ENCODE data around the gene NRAP.

DNA sequence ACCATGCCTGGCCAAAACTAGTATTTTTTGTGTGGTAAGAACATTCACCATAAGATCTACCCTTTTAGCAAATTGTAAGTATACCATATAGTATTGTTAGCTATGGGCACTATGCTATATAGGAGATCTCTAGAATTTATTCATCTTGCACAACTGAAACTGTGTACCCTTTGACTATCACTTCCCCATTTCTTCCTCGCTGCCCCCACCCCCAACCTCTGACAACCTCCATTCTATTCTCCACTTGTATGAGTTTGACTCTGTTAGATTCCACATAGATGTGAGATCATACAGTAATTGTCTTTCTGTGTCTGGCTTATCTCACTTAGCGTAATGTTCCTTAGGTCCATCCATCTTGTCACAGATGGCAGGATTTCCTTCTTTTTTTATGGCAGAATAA, 19.5 kb upstream of the NRAP start:
- TF ChIP-seq, protein P1, sequence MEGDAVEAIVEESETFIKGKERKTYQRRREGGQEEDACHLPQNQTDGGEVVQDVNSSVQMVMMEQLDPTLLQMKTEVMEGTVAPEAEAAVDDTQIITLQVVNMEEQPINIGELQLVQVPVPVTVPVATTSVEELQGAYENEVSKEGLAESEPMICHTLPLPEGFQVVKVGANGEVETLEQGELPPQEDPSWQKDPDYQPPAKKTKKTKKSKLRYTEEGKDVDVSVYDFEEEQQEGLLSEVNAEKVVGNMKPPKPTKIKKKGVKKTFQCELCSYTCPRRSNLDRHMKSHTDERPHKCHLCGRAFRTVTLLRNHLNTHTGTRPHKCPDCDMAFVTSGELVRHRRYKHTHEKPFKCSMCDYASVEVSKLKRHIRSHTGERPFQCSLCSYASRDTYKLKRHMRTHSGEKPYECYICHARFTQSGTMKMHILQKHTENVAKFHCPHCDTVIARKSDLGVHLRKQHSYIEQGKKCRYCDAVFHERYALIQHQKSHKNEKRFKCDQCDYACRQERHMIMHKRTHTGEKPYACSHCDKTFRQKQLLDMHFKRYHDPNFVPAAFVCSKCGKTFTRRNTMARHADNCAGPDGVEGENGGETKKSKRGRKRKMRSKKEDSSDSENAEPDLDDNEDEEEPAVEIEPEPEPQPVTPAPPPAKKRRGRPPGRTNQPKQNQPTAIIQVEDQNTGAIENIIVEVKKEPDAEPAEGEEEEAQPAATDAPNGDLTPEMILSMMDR (IDR thresholded peaks at IDR 0.05) = no peak
- no peak for TF ChIP-seq POLR2A (IDR thresholded peaks at IDR 0.05)
